Epithelial cell of esophagus (primary cell): ENCODE results near the gene FIZ1.
A peak's percentile ranks its signal among the peaks of the same experiment; 100 is the strongest.

Experiments used
- DNase-seq: peaks from one replicate; pipeline ENCODE4 v3.0.0; 2010; ENCODE audit warnings: low read depth
- H3K4me3 ChIP-seq: 2 replicates; pipeline ENCODE4 v1.5.1; 2011; ENCODE audit warnings: mild to moderate bottlenecking, low read length, control low read depth
- CTCF ChIP-seq: IDR thresholded peaks from 2 replicates; pipeline ENCODE4 v1.5.1; 2011; ENCODE audit warnings: low read depth, mild to moderate bottlenecking, low read length, control low read depth, inconsistent platforms; ENCODE audit not compliant: insufficient read depth; ENCODE audit errors: missing control alignments

The FIZ1 gene

GRCh38 chr19:55599468-55599841 lies at the start of gene FIZ1:
Gene FIZ1, minus strand, starts transcription at chr19:55599517. Its CDS starts 1,652 bp downstream, at chr19:55597865.
- peak; percentile 99 for DNase-seq
- TF ChIP-seq CTCF, result no peak
- H3K4me3 ChIP-seq, result peak within 1 kb of the TSS; percentile 90

- TF ChIP-seq CTCF, result no peak
- no peak for DNase-seq
- H3K4me3 ChIP-seq, result peak overlapping the region; percentile 64
These were observed 49.4 kb upstream of the FIZ1 start for GRCh38 chr19:55648585-55649267.

GRCh38 chr19:55647732-55648584 lies 48.6 kb upstream of the FIZ1 start, which contains the start of gene CCDC106:
Gene CCDC106, plus strand, starts transcription at chr19:55648212. Its CDS starts 835 bp downstream, at chr19:55649047.
- peak; percentile 65 for DNase-seq
- TF ChIP-seq CTCF, result no peak
- peak within 1 kb of the TSS; percentile 64 for H3K4me3 ChIP-seq

- DNase-seq, result no peak
- peak overlapping the region; percentile 64 for H3K4me3 ChIP-seq
- TF ChIP-seq CTCF, result no peak
These were observed 47.8 kb upstream of the FIZ1 start for GRCh38 chr19:55646889-55647731.

GRCh38 chr19:55645512-55645881 lies 46.2 kb upstream of the FIZ1 start:
- no peak for TF ChIP-seq CTCF
- H3K4me3 ChIP-seq, result no peak overlapping the region
- DNase-seq, result no peak

- peak overlapping the region; percentile 80 for H3K4me3 ChIP-seq
- no peak for TF ChIP-seq CTCF
- no peak for DNase-seq
These were observed 45.7 kb upstream of the FIZ1 start for GRCh38 chr19:55644842-55645511.
